ENCODE results near the gene PNMA8A. TPM values are rescaled to one million over a fixed set of nuclear protein-coding genes. Genes with fewer than 3 reads are reported as not detected.

PNMA8A gene
- total RNA-seq, 4 donors from 2014 or later = 0.20 to 0.68 (median 0.64) TPM; not detected in 1

GRCh38 chr19:46422344-46422743, 49.0 kb downstream of the PNMA8A start:
- peaks cover 3 to 14% (median 11%) of the 10 kb centered on the region in 4 donors for H3K4me1 ChIP-seq
- intact Hi-C loops (cut with DNase I; ENCODE audit: low total_unique reads) (no loop called here), in situ Hi-C loops (cut with MboI; ENCODE audit: low pct_ligation_motif_present in 1 of 4, low pct_unique_long_range_greater_than_20kb in 1 of 4, low sequenced_read_pairs in 3 of 4) (no loop called here)
- H3K36me3 ChIP-seq = no peaks in the 10 kb centered on the region
- H3K4me3 ChIP-seq = no peak overlapping the region
- TF ChIP-seq POLR2A (IDR thresholded peaks at IDR 0.05) (no peak), EP300 (IDR thresholded peaks at IDR 0.05; ENCODE audit: low read depth) (no peak), POLR2AphosphoS5 (IDR thresholded peaks at IDR 0.05) (no peak), CTCF (IDR thresholded peaks at IDR 0.05) (no peak)
- H3K27ac ChIP-seq = no peak overlapping the region
- WGBS, 2 donors (ENCODE audit: low coverage in 1 of 2) = 50% methylated on average over 2 of the region's 2 CpGs; no CpG with 5 or more reads in 1 of the 2 donors
- DNase-seq = no peak
- H3K9me3 ChIP-seq = no peaks in the 10 kb centered on the region
- peaks cover 61% of the 10 kb centered on the region for H3K27me3 ChIP-seq

- peaks cover 61% of the 10 kb centered on the region for H3K27me3 ChIP-seq
- in situ Hi-C loops (cut with MboI; ENCODE audit: low pct_ligation_motif_present in 1 of 4, low pct_unique_long_range_greater_than_20kb in 1 of 4, low sequenced_read_pairs in 3 of 4) = no loop called here
Measured at GRCh38 chr19:46420056-46420455, 51.3 kb downstream of the PNMA8A start.

More at GRCh38 chr19:46420056-46420455, 51.3 kb downstream of the PNMA8A start:
- intact Hi-C loops (cut with DNase I; ENCODE audit: low total_unique reads) = no loop called here
- Histone ChIP-seq H3K4me3 (no peak overlapping the region), H3K36me3 (no peaks in the 10 kb centered on the region), H3K4me1 (peaks cover 0 to 14% (median 10%) of the 10 kb centered on the region in 4 donors), H3K27ac (no peak overlapping the region), H3K9me3 (no peaks in the 10 kb centered on the region)
- TF ChIP-seq POLR2AphosphoS5 (IDR thresholded peaks at IDR 0.05) (no peak), EP300 (IDR thresholded peaks at IDR 0.05; ENCODE audit: low read depth) (no peak), CTCF (IDR thresholded peaks at IDR 0.05) (no peak), POLR2A (IDR thresholded peaks at IDR 0.05) (no peak)
- 67 to 80% methylated on average over 2 to 7 of the region's 7 CpGs for WGBS, 2 donors (ENCODE audit: low coverage in 1 of 2)
- no peak for DNase-seq

Other genes starting within 250 kb of the PNMA8A start
- gene IGFL1, start 241.8 kb downstream of the PNMA8A start, total RNA-seq = not detected
- 100 to 1,000 TPM in 2 of 4 donors, 10 to 100 TPM in 2; 37.7 to 227 (median 97.5) TPM for gene HIF3A, start 174.5 kb downstream of the PNMA8A start, total RNA-seq
- gene PPP5C, start 124.5 kb downstream of the PNMA8A start, total RNA-seq = 100 to 1,000 TPM in 1 of 4 donors, 10 to 100 TPM in 3; 78.8 to 132 (median 96.8) TPM
- gene CCDC8, start 58.0 kb downstream of the PNMA8A start, total RNA-seq = 1 to 10 TPM in 3 of 4 donors, under 1 TPM in 1; 0.40 to 1.9 (median 1.2) TPM
- gene PNMA8C, start 42.6 kb downstream of the PNMA8A start, total RNA-seq = not detected
- under 1 TPM; 0.27 to 0.80 (median 0.58) TPM for gene PNMA8B, start 24.3 kb upstream of the PNMA8A start, total RNA-seq
- 100 to 1,000 TPM; 160 to 923 (median 194) TPM for gene CALM3, start 129.8 kb upstream of the PNMA8A start, total RNA-seq
- 1 to 10 TPM in 2 of 4 donors, under 1 TPM in 1, not detected in 1; 0.55 to 2.4 (median 2.2) TPM for gene PTGIR, start 153.5 kb upstream of the PNMA8A start, total RNA-seq
- not detected for gene GNG8, start 164.6 kb upstream of the PNMA8A start, total RNA-seq
- gene DACT3, start 189.6 kb upstream of the PNMA8A start, total RNA-seq = 10 to 100 TPM in 1 of 4 donors, 1 to 10 TPM in 3; 5.3 to 27.1 (median 7.5) TPM
- gene PRKD2, start 245.6 kb upstream of the PNMA8A start, total RNA-seq = 100 to 1,000 TPM in 1 of 4 donors, 10 to 100 TPM in 3; 40.1 to 201 (median 53.5) TPM

All from transverse colon (tissue), 4 donors.